ENCODE results near the gene CA11. TPM values are rescaled to one million over a fixed set of nuclear protein-coding genes. Genes with fewer than 3 reads are reported as not detected.

The CA11 gene
- total and polyA plus RNA-seq, 9 of the 15 experiments (the other 6 are each of a cell fraction or from before 2014, with no cell fraction given) = 2.9 to 19.9 (median 8.3) TPM

DNA sequence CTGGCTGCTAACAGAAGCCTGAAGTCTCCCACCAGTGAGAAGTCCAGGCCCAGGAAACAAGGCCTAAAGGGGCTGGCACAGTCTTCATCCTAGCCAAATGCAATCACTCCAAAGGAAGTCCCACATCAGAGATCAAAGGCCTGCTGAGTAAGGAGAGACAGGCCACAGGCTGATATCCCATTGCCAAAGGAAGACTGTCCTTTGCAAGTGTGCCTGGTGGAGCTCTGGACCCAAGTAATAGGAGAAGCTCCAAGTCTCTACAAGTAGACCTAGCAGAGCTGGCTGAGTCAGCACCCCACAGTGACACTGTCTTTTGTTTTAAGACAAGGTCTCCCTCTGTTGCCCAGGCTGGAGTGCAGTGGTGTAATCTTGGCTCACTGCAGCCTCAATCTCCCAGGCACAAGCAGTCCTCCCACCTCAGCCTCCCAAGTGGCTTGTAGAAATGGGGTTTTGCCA, 13.3 kb downstream of the CA11 start (continued):
- TF ChIP-seq ATF6 (CRISPR knock-in tag; IDR thresholded peaks at IDR 0.05) (no peak), RCOR1 (IDR thresholded peaks at IDR 0.05; ENCODE audit: borderline replicate concordance in 1 of 2, low read depth in 2 of 2, low read length in 2 of 2) (peak in 1 of 2 experiments; percentile 14; a peak in 1 of 4 replicates), GTF2F1 (IDR thresholded peaks at IDR 0.05; ENCODE audit: low read depth, low read length) (no peak), ZBTB17 (CRISPR knock-in tag; IDR thresholded peaks at IDR 0.05) (no peak), SMARCE1 (IDR thresholded peaks at IDR 0.05) (no peak), SMARCA4 (IDR thresholded peaks at IDR 0.05) (peak; percentile 39; the same call in 1 of the 2 replicates), POLR2G (IDR thresholded peaks at IDR 0.05; ENCODE audit: low read depth, low read length) (no peak), MYNN (IDR thresholded peaks at IDR 0.05) (no peak), MYNN (CRISPR knock-in tag; IDR thresholded peaks at IDR 0.05) (no peak), ESRRA (IDR thresholded peaks at IDR 0.05; ENCODE audit: borderline replicate concordance, low read depth) (no peak), FOSL1 (tag; conservative IDR thresholded peaks at IDR 0.05) (peak; percentile 81), CREB1 (IDR thresholded peaks at IDR 0.05) (no peak), CREB1 (CRISPR knock-in tag; IDR thresholded peaks at IDR 0.05) (no peak), ZNF431 (CRISPR knock-in tag; IDR thresholded peaks at IDR 0.05) (peak; percentile 93), ILK (tag; IDR thresholded peaks at IDR 0.05; ENCODE audit: borderline replicate concordance, low read depth) (no peak), HNRNPL (IDR thresholded peaks at IDR 0.05; ENCODE audit: low read depth, low read length) (no peak), NCOA6 (IDR thresholded peaks at IDR 0.05) (no peak), TBP (optimal IDR thresholded peaks at IDR 0.05; ENCODE audit: low read depth, low read length) (no peak), PHF21A (IDR thresholded peaks at IDR 0.05; ENCODE audit: borderline replicate concordance, low read depth) (no peak), DEAF1 (CRISPR knock-in tag; IDR thresholded peaks at IDR 0.05) (no peak), ZNF586 (CRISPR knock-in tag; conservative IDR thresholded peaks at IDR 0.05) (no peak), PHF8 (IDR thresholded peaks at IDR 0.05; ENCODE audit: borderline replicate concordance, low read length) (no peak), ZNF316 (IDR thresholded peaks at IDR 0.05) (peak; percentile 95)
- TF ChIP-seq, protein P1, sequence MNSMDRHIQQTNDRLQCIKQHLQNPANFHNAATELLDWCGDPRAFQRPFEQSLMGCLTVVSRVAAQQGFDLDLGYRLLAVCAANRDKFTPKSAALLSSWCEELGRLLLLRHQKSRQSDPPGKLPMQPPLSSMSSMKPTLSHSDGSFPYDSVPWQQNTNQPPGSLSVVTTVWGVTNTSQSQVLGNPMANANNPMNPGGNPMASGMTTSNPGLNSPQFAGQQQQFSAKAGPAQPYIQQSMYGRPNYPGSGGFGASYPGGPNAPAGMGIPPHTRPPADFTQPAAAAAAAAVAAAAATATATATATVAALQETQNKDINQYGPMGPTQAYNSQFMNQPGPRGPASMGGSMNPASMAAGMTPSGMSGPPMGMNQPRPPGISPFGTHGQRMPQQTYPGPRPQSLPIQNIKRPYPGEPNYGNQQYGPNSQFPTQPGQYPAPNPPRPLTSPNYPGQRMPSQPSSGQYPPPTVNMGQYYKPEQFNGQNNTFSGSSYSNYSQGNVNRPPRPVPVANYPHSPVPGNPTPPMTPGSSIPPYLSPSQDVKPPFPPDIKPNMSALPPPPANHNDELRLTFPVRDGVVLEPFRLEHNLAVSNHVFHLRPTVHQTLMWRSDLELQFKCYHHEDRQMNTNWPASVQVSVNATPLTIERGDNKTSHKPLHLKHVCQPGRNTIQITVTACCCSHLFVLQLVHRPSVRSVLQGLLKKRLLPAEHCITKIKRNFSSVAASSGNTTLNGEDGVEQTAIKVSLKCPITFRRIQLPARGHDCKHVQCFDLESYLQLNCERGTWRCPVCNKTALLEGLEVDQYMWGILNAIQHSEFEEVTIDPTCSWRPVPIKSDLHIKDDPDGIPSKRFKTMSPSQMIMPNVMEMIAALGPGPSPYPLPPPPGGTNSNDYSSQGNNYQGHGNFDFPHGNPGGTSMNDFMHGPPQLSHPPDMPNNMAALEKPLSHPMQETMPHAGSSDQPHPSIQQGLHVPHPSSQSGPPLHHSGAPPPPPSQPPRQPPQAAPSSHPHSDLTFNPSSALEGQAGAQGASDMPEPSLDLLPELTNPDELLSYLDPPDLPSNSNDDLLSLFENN (IDR thresholded peaks at IDR 0.05; ENCODE audit: low read depth in 2 of 2, low read length in 2 of 2) = no peak

Measured in K562 (cell line).